PFSK-1 (cell line): ENCODE data around the gene C1QTNF9.

ENCODE experiments used
- REST ChIP-seq, 2 experiments: IDR thresholded peaks; 2 replicates each; pipeline versions ENCODE4 v1.6.1 to v1.8.0; 2011 to 2012; ENCODE audit warnings: low read depth in 2 of 2, low read length in 2 of 2, control low read depth in 1 of 2, inconsistent platforms in 1 of 2, mild to moderate bottlenecking in 1 of 2, moderate library complexity in 1 of 2; ENCODE audit not compliant: insufficient read depth in 1 of 2
- TAF1 ChIP-seq: IDR thresholded peaks from 2 replicates; pipeline ENCODE4 v1.6.1; 2012; ENCODE audit warnings: low read length, control low read depth, borderline replicate concordance; ENCODE audit not compliant: insufficient read depth

GRCh38 chr13:24365191-24365590, 55.8 kb downstream of the C1QTNF9 start:
- TF ChIP-seq TAF1 (no peak), REST (IDR thresholded peaks at IDR 0.05; ENCODE audit: insufficient read depth in 1 of 2, low read depth in 2 of 2, low read length in 2 of 2) (no peak)
